ENCODE results near the gene NR2F6. TPM values are rescaled to one million over a fixed set of nuclear protein-coding genes. Genes with fewer than 3 reads are reported as not detected.
A peak's percentile ranks its signal among the peaks of the same experiment; 100 is the strongest.

NR2F6 gene
- total and polyA plus RNA-seq, 2 of the 4 experiments (the other 2 are of a cell fraction): 8.4 to 20.5 TPM

DNA sequence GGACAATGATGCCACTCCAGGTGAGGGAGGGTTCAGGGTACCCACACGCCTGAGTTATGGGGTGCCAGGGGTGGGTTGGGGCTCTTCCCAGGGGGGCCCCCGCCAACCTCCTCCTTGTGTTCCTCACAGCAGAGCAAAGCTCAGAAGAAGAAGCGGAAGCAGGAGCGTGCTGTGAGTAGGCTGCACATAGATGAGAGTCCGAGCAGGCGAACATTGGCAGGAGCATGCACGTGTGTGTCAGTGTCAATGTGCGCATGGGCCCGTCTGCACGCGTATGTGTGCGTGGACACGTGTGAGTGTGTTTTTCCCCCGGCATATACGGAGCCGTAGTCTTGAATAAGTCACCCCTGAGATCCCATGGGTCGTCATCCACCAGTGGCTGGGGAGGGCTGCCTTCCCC lies 43.0 kb downstream of the NR2F6 start:
- Histone ChIP-seq H3K56ac (ENCODE audit: extremely low read depth, insufficient read depth, low read length) (no peak overlapping the region), H2BK5ac (ENCODE audit: low read depth, low read length, poor library complexity, severe bottlenecking) (no peak overlapping the region), H4K5ac (ENCODE audit: low read depth, low read length) (no peak overlapping the region), H3K27ac (ENCODE audit: insufficient read depth, low read length) (no peak overlapping the region), H2AFZ (replicated peaks; ENCODE audit: low read length, poor library complexity) (peak overlapping the region; percentile 21), H2AK9ac (replicated peaks; ENCODE audit: low read depth, low read length, poor library complexity) (peak overlapping the region; percentile 55), H3K23ac (ENCODE audit: low read depth, low read length) (no peak overlapping the region), H3K4me1 (ENCODE audit: control insufficient read depth, insufficient read depth, low read length) (no peaks in the 10 kb centered on the region), H3K4me3 (ENCODE audit: insufficient read depth, low read depth, low read length) (no peak overlapping the region), H2BK120ac (ENCODE audit: low read depth, low read length) (no peak overlapping the region), H3K4me2 (ENCODE audit: low read depth, low read length) (no peak overlapping the region), H3K36me3 (ENCODE audit: control insufficient read depth, insufficient read depth, low read length) (peaks cover 84% of the 10 kb centered on the region), H3K9me1 (ENCODE audit: insufficient read depth, low read length) (peaks cover 3% of the 10 kb centered on the region; the same call in 1 of the 2 replicates), H4K8ac (ENCODE audit: low read depth in 2 of 2, low read length in 2 of 2) (no peak overlapping the region), H3K4ac (ENCODE audit: low read depth, low read length) (no peak overlapping the region), H4K91ac (ENCODE audit: insufficient read depth, low read depth, low read length) (no peak overlapping the region), H3K9ac (ENCODE audit: low read depth, low read length) (no peak overlapping the region), H3K79me1 (ENCODE audit: low read depth in 1 of 2, low read length in 2 of 2) (peaks cover 6 to 20% of the 10 kb centered on the region in 2 experiments; a peak in 3 of 4 replicates), H2BK20ac (ENCODE audit: low read depth, low read length) (no peak overlapping the region), H3K27me3 (ENCODE audit: control insufficient read depth, insufficient read depth, low read length) (no peaks in the 10 kb centered on the region), H4K20me1 (ENCODE audit: insufficient read depth, low read length) (peaks cover 12% of the 10 kb centered on the region), H2AK5ac (ENCODE audit: low read depth, low read length) (no peak overlapping the region), H3K14ac (replicated peaks; ENCODE audit: low read depth, low read length) (no peak overlapping the region), H3K9me3 (ENCODE audit: control insufficient read depth, insufficient read depth, low read length) (no peaks in the 10 kb centered on the region), H2BK15ac (ENCODE audit: low read depth, low read length) (no peak overlapping the region), H3K18ac (ENCODE audit: low read depth, low read length) (no peak overlapping the region)
- intact Hi-C loops (cut with micrococcal nuclease): no loop called here
- no peak for DNase-seq
- TF ChIP-seq FOS (IDR thresholded peaks at IDR 0.05; ENCODE audit: low read depth, low read length) (no peak), CEBPB (IDR thresholded peaks at IDR 0.05; ENCODE audit: low read depth, low read length) (no peak), RAD21 (IDR thresholded peaks at IDR 0.05; ENCODE audit: low read length) (no peak), ELK1 (IDR thresholded peaks at IDR 0.05; ENCODE audit: borderline replicate concordance, low read depth, low read length) (no peak), MAZ (IDR thresholded peaks at IDR 0.05; ENCODE audit: borderline replicate concordance, low read depth, low read length) (no peak), RFX5 (IDR thresholded peaks at IDR 0.05; ENCODE audit: low read depth, low read length) (no peak), MAFK (IDR thresholded peaks at IDR 0.05; ENCODE audit: low read depth, low read length) (no peak), CTCF (conservative IDR thresholded peaks at IDR 0.05; ENCODE audit: low read depth, low read length) (no peak), MXI1 (IDR thresholded peaks at IDR 0.05; ENCODE audit: borderline replicate concordance, low read depth, low read length) (no peak), POLR2A (IDR thresholded peaks at IDR 0.05; ENCODE audit: low read depth, low read length) (no peak), BHLHE40 (IDR thresholded peaks at IDR 0.05; ENCODE audit: low read depth, low read length) (no peak), SMC3 (IDR thresholded peaks at IDR 0.05; ENCODE audit: low read depth, low read length) (no peak), RCOR1 (IDR thresholded peaks at IDR 0.05; ENCODE audit: insufficient replicate concordance, low read length) (no peak), CHD1 (IDR thresholded peaks at IDR 0.05; ENCODE audit: low read depth, low read length) (no peak), NFE2L2 (IDR thresholded peaks at IDR 0.05; ENCODE audit: low read depth, low read length) (no peak)
- TF ChIP-seq, protein P1, sequence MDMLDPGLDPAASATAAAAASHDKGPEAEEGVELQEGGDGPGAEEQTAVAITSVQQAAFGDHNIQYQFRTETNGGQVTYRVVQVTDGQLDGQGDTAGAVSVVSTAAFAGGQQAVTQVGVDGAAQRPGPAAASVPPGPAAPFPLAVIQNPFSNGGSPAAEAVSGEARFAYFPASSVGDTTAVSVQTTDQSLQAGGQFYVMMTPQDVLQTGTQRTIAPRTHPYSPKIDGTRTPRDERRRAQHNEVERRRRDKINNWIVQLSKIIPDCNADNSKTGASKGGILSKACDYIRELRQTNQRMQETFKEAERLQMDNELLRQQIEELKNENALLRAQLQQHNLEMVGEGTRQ (IDR thresholded peaks at IDR 0.05; ENCODE audit: low read depth, low read length): no peak
- BruUV-seq (replicated peaks): no TSS peak
- CTCF ChIA-PET: no interaction called here
- dilution Hi-C loops (cut with HindIII; ENCODE audit: low sequenced_read_pairs, unreplicated experiment): no loop called here
- POLR2A ChIA-PET (ENCODE audit: unreplicated experiment): no interaction called here
- 96% methylated on average over 15 of the region's 17 CpGs; no CpG with 5 or more reads in 1 of the 2 experiments for WGBS, 2 experiments (ENCODE audit: extremely low coverage in 2 of 2, insufficient read length in 1 of 2)
- no peak for ATAC-seq (ENCODE audit: low read depth)
- in situ Hi-C loops (cut with MboI; ENCODE audit: low sequenced_read_pairs): loop anchor here (10.0 kb wide), 1 partner anchor 82 kb away; the partner anchor contains the start of gene ANKLE1

Measured in IMR-90 (cell line).